ENCODE measurements around the gene UQCC5.
A peak's percentile ranks its signal among the peaks of the same experiment; 100 is the strongest.

The UQCC5 gene

DNA sequence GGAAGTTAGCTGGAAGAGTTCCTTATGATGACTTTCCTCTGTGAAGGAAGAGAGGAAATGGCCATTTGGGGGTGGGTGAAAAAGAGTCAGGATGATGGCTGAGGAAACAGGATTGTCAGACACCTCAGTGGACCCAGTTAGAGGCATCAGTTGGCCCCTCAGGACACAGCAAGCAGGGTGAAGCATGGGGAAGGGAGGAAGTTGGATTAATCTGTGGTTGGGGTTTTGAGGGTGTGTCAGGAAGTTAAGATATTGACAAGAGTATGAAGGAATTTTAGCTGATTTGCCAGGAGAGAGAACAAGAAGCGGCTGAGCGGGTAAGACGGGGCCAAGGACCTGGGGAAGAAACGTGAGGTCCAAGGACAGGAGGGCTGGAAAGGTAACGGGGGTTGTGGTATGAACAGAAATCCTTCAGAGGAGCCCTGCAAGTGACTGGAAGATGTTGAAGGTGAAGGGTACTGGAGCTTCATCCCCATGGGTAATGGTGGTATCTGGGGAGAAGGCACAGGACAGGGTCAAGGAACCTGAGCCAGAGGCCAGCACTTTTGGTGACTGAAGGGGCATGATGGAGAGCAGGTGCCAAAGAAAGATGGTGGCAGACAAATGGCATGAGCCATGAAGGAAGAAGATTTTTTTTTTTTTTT is 2.7 kb downstream of the UQCC5 start (continued):
- TF ChIP-seq, protein P1, sequence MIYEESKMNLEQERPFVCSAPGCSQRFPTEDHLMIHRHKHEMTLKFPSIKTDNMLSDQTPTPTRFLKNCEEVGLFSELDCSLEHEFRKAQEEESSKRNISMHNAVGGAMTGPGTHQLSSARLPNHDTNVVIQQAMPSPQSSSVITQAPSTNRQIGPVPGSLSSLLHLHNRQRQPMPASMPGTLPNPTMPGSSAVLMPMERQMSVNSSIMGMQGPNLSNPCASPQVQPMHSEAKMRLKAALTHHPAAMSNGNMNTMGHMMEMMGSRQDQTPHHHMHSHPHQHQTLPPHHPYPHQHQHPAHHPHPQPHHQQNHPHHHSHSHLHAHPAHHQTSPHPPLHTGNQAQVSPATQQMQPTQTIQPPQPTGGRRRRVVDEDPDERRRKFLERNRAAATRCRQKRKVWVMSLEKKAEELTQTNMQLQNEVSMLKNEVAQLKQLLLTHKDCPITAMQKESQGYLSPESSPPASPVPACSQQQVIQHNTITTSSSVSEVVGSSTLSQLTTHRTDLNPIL (CRISPR knock-in tag; IDR thresholded peaks at IDR 0.05; ENCODE audit: low read depth) = no peak
- TF ChIP-seq, protein P2, sequence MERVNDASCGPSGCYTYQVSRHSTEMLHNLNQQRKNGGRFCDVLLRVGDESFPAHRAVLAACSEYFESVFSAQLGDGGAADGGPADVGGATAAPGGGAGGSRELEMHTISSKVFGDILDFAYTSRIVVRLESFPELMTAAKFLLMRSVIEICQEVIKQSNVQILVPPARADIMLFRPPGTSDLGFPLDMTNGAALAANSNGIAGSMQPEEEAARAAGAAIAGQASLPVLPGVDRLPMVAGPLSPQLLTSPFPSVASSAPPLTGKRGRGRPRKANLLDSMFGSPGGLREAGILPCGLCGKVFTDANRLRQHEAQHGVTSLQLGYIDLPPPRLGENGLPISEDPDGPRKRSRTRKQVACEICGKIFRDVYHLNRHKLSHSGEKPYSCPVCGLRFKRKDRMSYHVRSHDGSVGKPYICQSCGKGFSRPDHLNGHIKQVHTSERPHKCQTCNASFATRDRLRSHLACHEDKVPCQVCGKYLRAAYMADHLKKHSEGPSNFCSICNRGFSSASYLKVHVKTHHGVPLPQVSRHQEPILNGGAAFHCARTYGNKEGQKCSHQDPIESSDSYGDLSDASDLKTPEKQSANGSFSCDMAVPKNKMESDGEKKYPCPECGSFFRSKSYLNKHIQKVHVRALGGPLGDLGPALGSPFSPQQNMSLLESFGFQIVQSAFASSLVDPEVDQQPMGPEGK (CRISPR knock-in tag; IDR thresholded peaks at IDR 0.05; ENCODE audit: borderline replicate concordance) = no peak
- TF ChIP-seq ZNF70 (CRISPR knock-in tag; IDR thresholded peaks at IDR 0.05) (no peak), ZFP3 (CRISPR knock-in tag; IDR thresholded peaks at IDR 0.05) (no peak)

GRCh38 chr3:52541050-52541449 is 4.6 kb downstream of the UQCC5 start:
- TF ChIP-seq GLIS3 (CRISPR knock-in tag; IDR thresholded peaks at IDR 0.05) = no peak
- no peak for TF ChIP-seq RARB (CRISPR knock-in tag; IDR thresholded peaks at IDR 0.05)
- no peak for TF ChIP-seq ESRRG (CRISPR knock-in tag; IDR thresholded peaks at IDR 0.05)
- TF ChIP-seq ZC3H10 (CRISPR knock-in tag; IDR thresholded peaks at IDR 0.05) = no peak
- TF ChIP-seq CSDC2 (CRISPR knock-in tag; IDR thresholded peaks at IDR 0.05) = no peak
- TF ChIP-seq PPARA (CRISPR knock-in tag; IDR thresholded peaks at IDR 0.05; ENCODE audit: borderline replicate concordance) = no peak
- no peak for ATAC-seq

DNA sequence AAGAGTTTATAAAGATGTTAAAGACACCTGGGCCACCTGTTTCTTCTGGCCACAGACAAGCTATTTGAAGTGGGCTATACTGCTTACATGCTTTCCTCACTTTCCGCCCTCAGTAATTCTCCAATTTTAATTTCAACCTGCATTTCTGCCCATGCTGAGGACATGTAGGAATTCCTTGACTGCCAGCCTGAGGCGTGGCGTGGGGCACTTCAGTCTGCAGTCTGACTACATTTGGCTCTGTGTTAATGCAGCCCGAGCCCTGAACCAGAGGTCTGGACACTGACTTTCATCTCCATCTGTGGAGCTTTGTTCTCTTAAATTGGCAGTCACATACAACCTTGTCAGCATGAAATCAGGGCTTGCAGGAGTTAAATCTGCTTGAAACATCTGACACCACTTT is 8.5 kb downstream of the UQCC5 start:
- TF ChIP-seq ESRRG (CRISPR knock-in tag; IDR thresholded peaks at IDR 0.05) (no peak), SNAI2 (CRISPR knock-in tag; IDR thresholded peaks at IDR 0.05) (no peak), ISL1 (CRISPR knock-in tag; IDR thresholded peaks at IDR 0.05) (no peak), OSR1 (CRISPR knock-in tag; IDR thresholded peaks at IDR 0.05) (no peak), GLIS3 (CRISPR knock-in tag; IDR thresholded peaks at IDR 0.05) (no peak), ZNF8 (CRISPR knock-in tag; IDR thresholded peaks at IDR 0.05) (no peak), TCF4 (CRISPR knock-in tag; IDR thresholded peaks at IDR 0.05; ENCODE audit: borderline replicate concordance) (no peak), PPARA (CRISPR knock-in tag; IDR thresholded peaks at IDR 0.05; ENCODE audit: borderline replicate concordance) (no peak), TOX (CRISPR knock-in tag; IDR thresholded peaks at IDR 0.05; ENCODE audit: borderline replicate concordance) (no peak), ZNF70 (CRISPR knock-in tag; IDR thresholded peaks at IDR 0.05) (no peak), ZC3H10 (CRISPR knock-in tag; IDR thresholded peaks at IDR 0.05) (no peak), BACH2 (CRISPR knock-in tag; IDR thresholded peaks at IDR 0.05; ENCODE audit: borderline replicate concordance) (no peak), ARNTL (CRISPR knock-in tag; IDR thresholded peaks at IDR 0.05; ENCODE audit: borderline replicate concordance, low read depth) (no peak)
- TF ChIP-seq, protein P1 (CRISPR knock-in tag; IDR thresholded peaks at IDR 0.05; ENCODE audit: low read depth) = no peak
- ATAC-seq = no peak; the same call in 2 of the 3 replicates

- peak; percentile 29; the same call in 2 of the 3 replicates for ATAC-seq
- TF ChIP-seq ZFP30 (CRISPR knock-in tag; IDR thresholded peaks at IDR 0.05) (no peak), PPARA (CRISPR knock-in tag; IDR thresholded peaks at IDR 0.05; ENCODE audit: borderline replicate concordance) (no peak), ISL1 (CRISPR knock-in tag; IDR thresholded peaks at IDR 0.05) (no peak)
Measured at GRCh38 chr3:52546111-52546901, 9.9 kb downstream of the UQCC5 start.

DNA sequence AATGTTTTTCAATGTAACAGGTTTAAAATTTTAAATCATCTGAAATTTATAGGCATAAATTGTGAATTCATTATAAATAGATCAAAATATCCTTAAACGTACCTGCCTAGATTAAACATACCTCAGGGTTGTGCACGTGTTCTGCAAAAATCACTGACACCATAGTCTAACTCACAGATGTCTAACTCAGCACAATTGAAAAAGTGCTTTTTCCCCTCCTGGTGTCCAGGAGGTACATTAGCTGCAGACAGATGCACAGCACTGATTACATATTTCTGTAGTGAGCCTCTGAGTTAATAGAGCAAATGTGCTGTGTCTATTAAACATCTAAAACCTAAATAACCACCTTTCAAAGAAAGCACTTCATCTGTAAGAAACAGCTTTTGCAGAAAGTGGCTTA is 10.7 kb downstream of the UQCC5 start:
- no peak for TF ChIP-seq ZNF565 (CRISPR knock-in tag; conservative IDR thresholded peaks at IDR 0.05; ENCODE audit: low read depth)
- TF ChIP-seq ZFP3 (CRISPR knock-in tag; IDR thresholded peaks at IDR 0.05) = no peak
- 0 out of 2 replicates have a peak, but pooled peaks have one; percentile 39 for TF ChIP-seq ZNF70 (CRISPR knock-in tag; IDR thresholded peaks at IDR 0.05)
- no peak for TF ChIP-seq ARNTL (CRISPR knock-in tag; IDR thresholded peaks at IDR 0.05; ENCODE audit: borderline replicate concordance, low read depth)
- no peak for ATAC-seq

Data from SK-N-SH treated with all-trans-retinoic acid at 6 μM for 48 hours (cell line).